Aorta (tissue), 5 donors: ENCODE measurements around the gene SMAD3. TPM values are rescaled to one million over a fixed set of nuclear protein-coding genes. Genes with fewer than 3 reads are reported as not detected.

Source experiments
- ATAC-seq: fragments of 200-7000 bp; cut with Tn5 transposase; one replicate; pipeline ENCODE4 v1.9.1; 2022; ENCODE audit warnings: moderate library complexity; ENCODE audit not compliant: low FRiP score
- DNase-seq, 2 donors: peaks; one replicate each; pipeline ENCODE4 v3.0.0-alpha.2; 2020
- H3K27ac ChIP-seq, 2 donors: one replicate each; pipeline ENCODE4 v1.5.1; 2013; ENCODE audit warnings: low read length in 2 of 2, mild to moderate bottlenecking in 2 of 2, moderate library complexity in 2 of 2, control low read depth in 1 of 2, inconsistent platforms in 1 of 2, low read depth in 1 of 2
- H3K27me3 ChIP-seq, 2 donors: one replicate each; pipeline ENCODE4 v1.6.1; 2013; ENCODE audit warnings: control low read depth in 1 of 2, low read length in 1 of 2, mild to moderate bottlenecking in 1 of 2, moderate library complexity in 1 of 2; ENCODE audit not compliant: insufficient read depth in 2 of 2, control insufficient read depth in 1 of 2
- H3K36me3 ChIP-seq, 2 donors: one replicate each; pipeline ENCODE4 v1.6.1; 2013; ENCODE audit warnings: control low read depth in 1 of 2, low read length in 1 of 2, mild to moderate bottlenecking in 1 of 2; ENCODE audit not compliant: insufficient read depth in 2 of 2, control insufficient read depth in 1 of 2
- H3K4me1 ChIP-seq, 2 donors: one replicate each; pipeline ENCODE4 v1.6.1; 2013; ENCODE audit warnings: low read length in 2 of 2, control low read depth in 1 of 2, mild to moderate bottlenecking in 1 of 2, moderate library complexity in 1 of 2; ENCODE audit not compliant: insufficient read depth in 2 of 2, control insufficient read depth in 1 of 2
- H3K4me3 ChIP-seq, 2 donors: one replicate each; pipeline ENCODE4 v1.5.1; 2013; ENCODE audit warnings: low read length in 2 of 2, control low read depth in 1 of 2, mild to moderate bottlenecking in 1 of 2
- H3K9me3 ChIP-seq: one replicate; pipeline ENCODE4 v1.6.1; 2013; ENCODE audit warnings: mild to moderate bottlenecking, low read length; ENCODE audit not compliant: control insufficient read depth
- WGBS, 2 donors: extraction: QIAGEN DNeasy Blood & Tissue Kit; methylation state at CpG; one replicate each; pipeline ENCODE4 v1.1.7; 2013; 5-methylcytosine and 5-hydroxymethylcytosine counted together
- intact Hi-C, 2 donors: fragments of 100-400 bp; cut with DNase I; formaldehyde crosslinking; loops; one replicate each; pipeline versions ENCODE4 v1.14.2 to v1.15.0; 2022
- polyA plus RNA-seq, 2 donors: library from polyadenylated mRNA; stranded (reverse); fragments of 200-250 nt; gene quantifications; one replicate each; pipeline ENCODE4 v1.2.3, GENCODE V29; 2013
- total RNA-seq, 2 donors: library from RNA; stranded (reverse); fragmentation: NEBNext Ultra II Directional; extraction: Animal tissue kit (Norgen Biotek cat#: 25700); gene quantifications; one replicate each; pipeline ENCODE4 v1.2.1, GENCODE V29; 2021
- donor health status: healthy with polysubstance abuse.
- donor health status: Bipolar disorder and iron deficiency.
- donor health status: DM: no; HTN: no; CAD: no.
- donor health status: DM: no; HTN: no; CAD: no.
- donor health status: DM: yes; HTN: yes; CAD: no.

SMAD3 gene
- total and polyA plus RNA-seq, 4 donors = 7.1 to 90.8 (median 55.0) TPM

DNA sequence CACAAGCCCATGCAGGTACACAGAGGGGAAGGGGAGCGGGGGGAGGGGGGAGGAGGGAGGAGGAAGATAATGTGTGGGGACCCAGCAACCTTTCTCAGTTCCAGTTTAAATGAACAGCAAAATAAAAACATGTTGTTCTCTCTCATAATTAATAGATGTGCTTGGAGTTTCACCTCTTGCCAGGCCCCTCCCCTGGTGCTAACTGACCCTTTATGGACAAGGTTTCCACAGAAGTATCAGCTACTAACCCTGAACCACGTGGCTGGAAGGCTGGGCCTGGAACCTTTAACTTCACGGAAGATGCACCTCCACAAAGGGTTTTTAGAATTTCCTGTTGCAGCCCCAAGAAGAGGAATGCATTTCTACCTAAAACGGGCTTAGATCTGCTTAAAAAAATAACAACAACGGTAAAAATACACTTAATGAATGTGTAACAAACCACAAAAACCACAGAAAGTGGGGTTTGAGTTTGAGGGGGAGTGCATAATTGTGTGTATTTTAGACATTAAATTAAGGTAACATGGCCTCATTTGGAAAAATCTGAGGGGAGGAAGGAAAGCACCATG lies 14.8 kb upstream of the SMAD3 start:
- 21 to 23% methylated on average over 4 of the region's 5 CpGs for WGBS, 2 donors
- Histone ChIP-seq H3K27ac (peak overlapping the region; percentile 79 to 90), H3K4me1 (peaks cover 7 to 9% of the 10 kb centered on the region in 2 donors), H3K9me3 (no peaks in the 10 kb centered on the region), H3K4me3 (no peak overlapping the region), H3K27me3 (no peaks in the 10 kb centered on the region), H3K36me3 (no peaks in the 10 kb centered on the region)
- DNase-seq (no peak), ATAC-seq (no peak)
- intact Hi-C loops = no loop called here

DNA sequence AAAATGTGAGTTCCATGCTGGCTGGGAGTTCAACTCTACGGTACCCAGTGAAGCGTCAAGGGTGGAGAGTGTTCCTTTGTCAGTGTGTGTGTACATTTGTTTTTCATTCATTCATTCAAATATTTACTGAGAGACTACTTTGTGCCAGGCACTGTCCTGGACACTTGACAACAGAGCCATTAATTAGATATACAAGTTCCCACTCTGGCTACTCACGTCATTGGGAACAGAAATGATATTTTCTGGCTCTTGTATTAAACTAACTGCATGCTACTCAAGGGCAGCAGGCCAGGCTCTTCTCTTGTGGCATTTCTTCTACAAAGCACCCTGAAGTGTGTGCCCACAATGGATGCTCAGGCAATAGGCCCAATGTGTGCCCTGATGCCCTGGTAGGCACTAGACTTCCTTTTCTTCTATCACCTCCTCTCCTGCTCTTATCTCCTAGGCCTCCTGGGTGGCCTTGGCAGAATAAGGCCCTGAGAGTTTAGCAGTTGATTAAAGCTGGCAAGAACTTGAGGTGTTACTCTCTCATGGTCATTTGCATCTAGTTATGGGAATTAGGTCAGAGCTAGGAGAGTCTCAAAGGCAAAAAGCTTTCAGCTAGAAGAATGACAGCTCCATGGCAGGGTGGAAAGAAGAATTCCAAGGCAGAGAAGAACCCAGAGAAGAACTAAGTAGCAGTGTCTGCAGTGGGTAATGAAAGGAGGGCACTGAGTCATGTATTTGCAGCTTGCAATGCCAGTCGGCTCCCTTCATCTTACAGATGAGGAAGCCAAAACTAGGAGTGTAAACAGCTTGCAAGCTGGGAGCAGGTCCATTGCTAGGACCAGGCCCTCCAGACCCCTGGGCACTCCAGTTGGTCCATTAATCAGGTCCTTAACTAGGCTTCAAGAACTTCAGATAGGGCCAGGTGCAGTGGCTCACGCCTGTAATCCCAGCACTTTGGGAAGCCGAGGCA lies 14.0 kb upstream of the SMAD3 start:
- Histone ChIP-seq H3K27ac (peak overlapping the region in 1 of 2 donors; percentile 75), H3K4me3 (no peak overlapping the region), H3K27me3 (no peaks in the 10 kb centered on the region), H3K36me3 (no peaks in the 10 kb centered on the region), H3K9me3 (no peaks in the 10 kb centered on the region), H3K4me1 (peaks cover 7 to 9% of the 10 kb centered on the region in 2 donors)
- 62 to 71% methylated on average over 6 of the region's 6 CpGs for WGBS, 2 donors
- intact Hi-C loops = no loop called here
- no peak for DNase-seq
- ATAC-seq = no peak

DNA sequence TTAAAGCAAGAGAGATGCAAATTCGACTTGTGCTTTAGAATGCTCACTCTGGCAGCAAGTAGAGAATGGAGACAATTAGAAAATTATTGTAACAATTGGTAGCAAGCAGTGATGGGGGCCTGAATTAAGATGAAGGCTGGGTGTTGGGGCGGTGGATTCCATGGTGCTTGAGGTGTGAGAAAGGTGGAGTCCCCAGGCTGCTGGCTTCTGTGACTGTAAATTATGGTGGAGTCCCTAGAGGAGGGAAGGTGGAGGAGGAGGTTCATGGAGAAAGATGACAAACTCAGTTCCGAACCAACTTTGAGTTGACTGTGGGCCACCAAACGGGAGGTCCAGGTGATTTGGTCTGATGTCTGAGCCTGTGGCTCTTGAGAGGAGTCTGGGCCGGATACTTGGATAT lies 10.7 kb upstream of the SMAD3 start:
- peaks cover 5 to 6% of the 10 kb centered on the region in 2 donors for H3K4me1 ChIP-seq
- DNase-seq (no peak), ATAC-seq (no peak)
- WGBS, 2 donors = 95 to 96% methylated on average over 5 of the region's 5 CpGs
- intact Hi-C loops = no loop called here
- H3K36me3 ChIP-seq = no peaks in the 10 kb centered on the region
- H3K27me3 ChIP-seq = no peaks in the 10 kb centered on the region
- H3K4me3 ChIP-seq = no peak overlapping the region
- H3K9me3 ChIP-seq = no peaks in the 10 kb centered on the region
- no peak overlapping the region for H3K27ac ChIP-seq

DNA sequence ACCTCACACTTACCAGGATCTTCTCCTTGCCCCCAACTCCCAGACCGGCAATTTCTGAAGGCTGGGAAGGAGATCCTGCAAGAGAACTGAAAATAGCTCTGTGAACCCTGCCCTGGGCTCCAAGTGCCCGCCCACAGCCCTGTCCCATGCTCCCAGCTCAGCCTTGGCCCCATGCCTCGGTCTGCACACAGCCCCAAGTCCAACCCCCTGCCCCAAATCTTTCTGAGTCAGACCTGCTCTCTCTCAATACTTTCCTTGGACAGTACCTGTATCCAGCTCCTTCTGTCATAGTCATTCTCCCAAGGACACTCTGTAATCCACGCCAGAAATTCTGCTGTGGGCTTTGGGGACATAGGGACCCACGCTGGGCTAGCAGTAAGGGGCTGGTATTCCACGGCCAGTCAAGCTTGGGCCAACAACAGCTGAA lies 6.3 kb upstream of the SMAD3 start:
- peak; percentile 85 for ATAC-seq
- Histone ChIP-seq H3K4me1 (peaks cover 0 to 2% of the 10 kb centered on the region in 2 donors), H3K27me3 (no peaks in the 10 kb centered on the region), H3K9me3 (no peaks in the 10 kb centered on the region), H3K4me3 (no peak overlapping the region), H3K27ac (peak overlapping the region in 1 of 2 donors; percentile 52), H3K36me3 (no peaks in the 10 kb centered on the region)
- WGBS, 2 donors = 5% methylated on average over 6 of the region's 6 CpGs
- peak; percentile 81 to 85 for DNase-seq
- intact Hi-C loops = no loop called here

DNA sequence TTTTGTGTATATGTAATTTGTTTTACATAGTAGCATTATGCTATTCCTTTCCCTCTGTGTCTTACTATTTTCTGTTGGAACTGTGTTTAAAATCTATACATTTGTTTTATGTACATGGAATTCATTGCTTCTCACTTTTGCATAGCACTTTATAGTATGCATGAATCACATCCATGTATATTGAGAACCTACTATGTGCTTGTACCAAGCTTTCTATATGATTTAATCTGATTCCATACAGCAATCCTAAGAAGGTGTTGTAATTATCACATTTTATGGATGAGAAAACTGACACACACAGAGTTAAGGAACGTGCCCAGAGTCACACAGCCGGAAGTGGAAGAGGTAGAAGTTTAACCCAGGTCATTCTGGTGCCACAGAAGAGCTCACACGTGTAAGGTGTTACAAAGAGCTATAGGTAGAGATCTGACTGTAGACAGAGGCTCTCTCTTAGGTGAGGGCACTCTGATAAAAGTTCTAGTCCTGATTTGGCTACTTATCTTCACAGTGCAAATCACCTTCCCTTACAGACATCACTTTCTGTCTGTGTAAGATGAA lies 3.5 kb upstream of the SMAD3 start:
- H3K9me3 ChIP-seq = no peaks in the 10 kb centered on the region
- ATAC-seq = no peak
- H3K36me3 ChIP-seq = no peaks in the 10 kb centered on the region
- 20 to 34% methylated on average over 3 of the region's 3 CpGs for WGBS, 2 donors
- DNase-seq = no peak
- H3K27me3 ChIP-seq = no peaks in the 10 kb centered on the region
- no peak overlapping the region for H3K4me3 ChIP-seq
- H3K27ac ChIP-seq = no peak overlapping the region
- intact Hi-C loops = no loop called here
- H3K4me1 ChIP-seq = peaks cover 0 to 2% of the 10 kb centered on the region in 2 donors

DNA sequence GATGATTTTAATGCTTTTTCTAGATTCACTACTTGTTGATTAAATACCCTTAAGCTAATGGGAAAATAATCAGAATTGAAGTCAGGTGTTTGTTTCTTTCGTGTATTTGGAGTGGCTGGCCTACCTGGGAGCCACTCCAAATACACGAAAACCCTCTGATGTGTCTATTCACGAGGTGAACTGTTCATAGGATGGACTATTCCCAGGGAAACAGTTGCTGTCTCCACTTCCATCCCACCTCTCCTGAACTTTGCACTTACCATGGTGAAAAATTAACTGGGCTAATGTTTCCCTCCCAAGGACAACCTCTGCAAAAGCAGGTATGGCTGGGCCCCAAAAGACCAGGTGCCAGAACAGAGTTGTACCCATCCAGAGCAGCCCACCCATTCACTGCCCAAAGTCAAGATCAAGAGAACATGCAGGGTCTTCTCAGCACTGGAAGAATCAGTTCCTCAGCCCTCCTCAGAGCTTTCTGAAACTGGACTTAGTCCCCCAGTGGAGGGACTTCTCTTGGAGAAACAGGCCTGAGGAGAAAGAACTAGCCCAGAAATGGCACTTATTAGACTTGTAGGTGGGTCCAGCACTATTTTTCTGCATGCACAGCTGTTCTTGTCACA lies 2.9 kb upstream of the SMAD3 start:
- DNase-seq = no peak
- WGBS, 2 donors = 87 to 93% methylated on average over 3 of the region's 3 CpGs
- Histone ChIP-seq H3K9me3 (no peaks in the 10 kb centered on the region), H3K36me3 (no peaks in the 10 kb centered on the region), H3K4me3 (no peak overlapping the region), H3K27ac (peak overlapping the region in 1 of 2 donors; percentile 14), H3K27me3 (no peaks in the 10 kb centered on the region), H3K4me1 (peaks cover 2% of the 10 kb centered on the region in 2 donors)
- no peak for ATAC-seq
- intact Hi-C loops = no loop called here

DNA sequence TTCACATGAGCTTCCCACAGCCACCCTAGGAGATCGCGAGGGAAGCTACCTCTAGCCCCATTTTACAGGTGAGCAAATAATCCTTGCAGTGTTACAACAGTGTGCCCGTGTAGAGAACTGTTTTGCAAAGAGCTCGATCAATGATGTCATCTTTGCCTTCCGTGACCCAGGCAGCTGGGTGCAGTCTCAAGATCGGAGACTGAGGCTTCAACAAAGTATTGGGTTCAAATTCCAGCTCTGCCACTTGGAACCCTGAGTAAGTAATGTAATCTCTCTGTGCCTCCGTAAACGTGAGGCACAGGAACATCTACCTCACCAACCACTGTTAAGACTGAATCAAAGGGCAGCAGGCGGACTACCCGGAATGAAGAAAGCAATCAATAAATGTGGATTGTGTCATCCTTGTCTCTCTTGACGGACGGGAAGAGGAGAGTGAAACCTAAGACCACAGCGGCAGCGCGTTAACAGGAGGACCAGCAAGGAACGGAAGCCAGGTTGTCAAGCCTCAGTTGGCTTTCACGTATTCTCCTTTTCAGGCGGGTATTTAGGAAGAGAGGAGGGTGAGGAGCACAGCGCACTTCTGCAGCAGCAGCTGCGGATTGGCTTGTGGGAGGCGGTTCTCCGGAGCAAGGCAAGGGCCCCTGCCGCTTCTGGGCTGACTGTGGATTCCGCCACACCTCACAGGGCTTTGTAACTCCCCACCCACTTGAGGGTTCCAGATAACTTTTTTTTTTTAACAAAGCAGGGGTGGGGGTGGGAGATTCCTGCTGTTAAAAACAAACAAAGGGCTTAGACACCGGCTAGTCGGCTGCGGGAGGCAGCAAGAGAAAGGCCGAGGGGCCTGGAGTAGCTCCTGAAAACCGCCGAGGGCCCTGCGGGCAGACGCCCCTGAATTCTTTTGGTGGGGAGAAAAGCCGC lies 1.5 kb upstream of the SMAD3 start:
- no peak overlapping the region for H3K4me3 ChIP-seq
- no peak for ATAC-seq
- DNase-seq = no peak
- intact Hi-C loops = no loop called here
- peaks cover 2 to 11% of the 10 kb centered on the region in 2 donors for H3K4me1 ChIP-seq
- no peaks in the 10 kb centered on the region for H3K36me3 ChIP-seq
- no peak overlapping the region for H3K27ac ChIP-seq
- H3K27me3 ChIP-seq = no peaks in the 10 kb centered on the region
- no peaks in the 10 kb centered on the region for H3K9me3 ChIP-seq
- 84 to 86% methylated on average over 33 of the region's 33 CpGs for WGBS, 2 donors
